Left ventricle myocardium superior (tissue), 1 donor: ENCODE measurements around the gene B4GALT5. TPM values are rescaled to one million over a fixed set of nuclear protein-coding genes. Genes with fewer than 3 reads are reported as not detected.
"Not testable (repeated sequence)": the region's sequence is repeated elsewhere in the genome, so short reads cannot be mapped to it uniquely, and the experiment has no call there.

Experiments
- ATAC-seq: fragments of 200-7000 bp; cut with Tn5 transposase; one replicate; pipeline ENCODE4 v1.9.1; 2020; ENCODE audit warnings: mild to moderate bottlenecking, moderate library complexity
- DNase-seq: peaks from one replicate; pipeline ENCODE4 v3.0.0-alpha.2; 2020
- intact Hi-C: fragments of 100-400 bp; cut with micrococcal nuclease; formaldehyde crosslinking; loops from one replicate; pipeline ENCODE4 v1.11.0; 2022
- total RNA-seq: library from RNA; stranded (reverse); fragmentation: NEBNext Ultra II Directional; extraction: Animal tissue kit (Norgen Biotek cat#: 25700); gene quantifications from one replicate; pipeline ENCODE4 v1.2.1, GENCODE V29; 2021
- donor health status: DM: no; HTN: yes; CAD: no; lungs with severe emphysema.

B4GALT5 gene
- total RNA-seq, 1 donor from 2014 or later = 37.2 TPM

DNA sequence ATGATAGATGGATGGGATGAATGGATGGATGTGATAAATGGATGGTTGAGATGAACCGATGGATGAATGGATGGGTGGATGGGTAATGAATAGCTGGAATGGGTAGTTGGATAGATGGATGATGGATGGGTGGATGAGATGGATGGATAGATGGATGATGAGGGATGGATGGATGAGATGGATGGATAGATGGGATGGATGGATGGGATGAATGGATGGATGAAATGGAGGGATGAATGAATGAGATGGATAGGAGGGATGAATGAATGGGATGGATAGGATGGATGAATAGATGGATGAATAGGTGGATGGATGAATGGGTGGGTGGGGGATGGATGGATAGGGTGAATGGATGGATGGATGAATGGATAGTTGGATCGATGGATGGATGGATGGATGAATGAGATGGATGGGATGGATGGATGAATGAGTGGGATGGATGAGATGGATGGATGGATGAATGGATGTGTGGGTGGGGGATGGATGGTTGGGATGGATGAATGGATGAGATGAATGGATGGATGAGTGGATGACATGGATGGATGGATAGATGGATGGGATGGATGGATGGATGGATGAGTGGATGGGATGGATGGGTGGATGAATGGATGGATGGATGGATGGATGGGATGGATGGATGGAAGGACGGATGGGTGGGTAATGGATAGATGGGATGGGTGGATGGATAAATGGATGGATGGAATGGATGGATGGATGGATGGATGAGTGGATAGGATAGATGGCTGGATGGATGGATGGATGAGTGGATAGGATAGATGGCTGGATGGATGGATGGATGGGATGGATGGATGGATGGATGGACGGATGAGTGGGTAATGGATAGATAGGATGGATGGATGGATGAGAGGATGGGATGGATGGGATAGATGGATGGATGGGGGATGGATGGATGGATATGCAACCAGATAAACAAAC lies 94.3 kb downstream of the B4GALT5 start:
- ATAC-seq (no peak), DNase-seq (no peak)
- intact Hi-C loops = loop anchor here (10.0 kb wide), 1 partner anchor 205 kb away; no protein-coding TSS in a partner anchor

DNA sequence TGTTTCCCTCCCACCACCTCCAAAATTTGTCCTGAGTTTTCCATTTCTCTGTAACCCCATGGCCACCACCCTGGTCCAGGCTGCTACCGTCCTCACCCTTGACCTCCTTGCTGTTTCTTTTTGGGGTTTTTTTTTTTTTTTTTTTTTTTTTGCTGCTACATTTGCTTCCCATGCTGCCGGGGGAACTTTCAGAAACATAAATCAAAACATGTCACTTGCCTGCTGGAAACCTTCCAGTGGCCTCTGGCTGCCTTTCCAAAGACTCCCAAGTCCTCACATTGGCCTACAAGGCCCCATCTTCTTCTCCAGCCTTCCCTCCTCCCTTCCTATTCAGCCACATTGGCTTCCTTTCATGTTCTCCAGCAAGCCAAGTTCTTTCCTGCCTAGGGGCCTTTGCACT lies 95.4 kb downstream of the B4GALT5 start:
- DNase-seq (no peak), ATAC-seq (no peak)
- intact Hi-C loops = loop anchor here (10.0 kb wide), 1 partner anchor 207 kb away; no protein-coding TSS in a partner anchor

DNA sequence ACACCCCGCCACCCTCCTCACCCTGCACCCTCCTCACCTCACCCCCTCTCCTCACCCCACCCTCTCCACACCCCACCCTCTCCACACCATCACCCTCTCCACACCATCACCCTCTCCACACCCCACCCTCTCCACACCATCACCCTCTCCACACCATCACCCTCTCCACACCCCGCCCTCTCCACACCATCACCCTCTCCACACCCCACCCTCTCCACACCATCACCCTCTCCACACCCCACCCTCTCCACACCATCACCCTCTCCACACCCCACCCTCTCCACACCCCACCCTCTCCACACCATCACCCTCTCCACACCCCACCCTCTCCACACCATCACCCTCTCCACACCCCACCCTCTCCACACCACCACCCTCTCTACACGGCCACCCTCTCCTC lies 96.3 kb downstream of the B4GALT5 start:
- ATAC-seq, DNase-seq: not testable (repeated sequence)
- intact Hi-C loops = loop anchor here (10.0 kb wide), 1 partner anchor 207 kb away; no protein-coding TSS in a partner anchor

DNA sequence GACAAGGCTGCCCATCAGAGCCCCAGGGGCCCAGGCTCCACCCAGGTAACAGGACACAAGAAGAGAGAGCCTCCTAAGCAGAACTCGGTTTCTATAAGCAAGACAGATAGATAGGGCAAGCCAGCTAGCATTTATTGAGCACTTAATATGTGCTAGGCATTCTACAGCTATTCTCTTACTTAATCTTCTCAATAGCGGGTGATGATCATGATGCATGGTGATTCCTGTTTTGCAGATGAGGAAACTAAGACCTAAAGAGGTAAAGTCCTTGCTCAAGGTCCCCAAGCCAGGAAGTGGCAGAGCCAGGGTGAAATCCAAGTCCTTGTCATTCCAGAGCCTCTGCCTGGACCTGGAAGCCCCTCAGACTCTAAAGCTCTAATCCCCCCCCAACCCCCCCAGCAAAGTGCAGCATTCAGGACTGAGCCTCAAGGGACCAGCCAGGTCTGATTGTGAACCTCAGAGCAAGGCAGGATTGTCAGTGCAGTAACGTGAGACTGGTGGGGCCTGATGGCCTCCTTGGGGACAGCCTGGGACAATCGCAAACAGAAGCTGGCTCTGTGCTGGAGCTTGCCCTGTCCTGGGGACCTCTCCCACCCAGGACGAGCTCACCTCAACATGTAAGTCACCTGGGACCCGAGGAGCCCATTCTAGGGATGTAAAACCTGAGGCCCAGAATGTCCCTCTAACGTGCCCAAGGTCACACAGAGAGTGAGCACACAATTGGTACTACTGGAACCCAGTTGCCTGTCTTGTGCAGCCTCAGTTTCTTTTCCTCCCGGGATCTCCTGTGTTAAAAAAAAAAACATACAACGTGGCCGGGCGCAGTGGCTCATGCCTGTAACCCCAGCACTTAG lies 97.3 kb downstream of the B4GALT5 start:
- no peak for ATAC-seq
- DNase-seq = no peak
- intact Hi-C loops = loop anchor here (10.0 kb wide), 1 partner anchor 208 kb away; no protein-coding TSS in a partner anchor

DNA sequence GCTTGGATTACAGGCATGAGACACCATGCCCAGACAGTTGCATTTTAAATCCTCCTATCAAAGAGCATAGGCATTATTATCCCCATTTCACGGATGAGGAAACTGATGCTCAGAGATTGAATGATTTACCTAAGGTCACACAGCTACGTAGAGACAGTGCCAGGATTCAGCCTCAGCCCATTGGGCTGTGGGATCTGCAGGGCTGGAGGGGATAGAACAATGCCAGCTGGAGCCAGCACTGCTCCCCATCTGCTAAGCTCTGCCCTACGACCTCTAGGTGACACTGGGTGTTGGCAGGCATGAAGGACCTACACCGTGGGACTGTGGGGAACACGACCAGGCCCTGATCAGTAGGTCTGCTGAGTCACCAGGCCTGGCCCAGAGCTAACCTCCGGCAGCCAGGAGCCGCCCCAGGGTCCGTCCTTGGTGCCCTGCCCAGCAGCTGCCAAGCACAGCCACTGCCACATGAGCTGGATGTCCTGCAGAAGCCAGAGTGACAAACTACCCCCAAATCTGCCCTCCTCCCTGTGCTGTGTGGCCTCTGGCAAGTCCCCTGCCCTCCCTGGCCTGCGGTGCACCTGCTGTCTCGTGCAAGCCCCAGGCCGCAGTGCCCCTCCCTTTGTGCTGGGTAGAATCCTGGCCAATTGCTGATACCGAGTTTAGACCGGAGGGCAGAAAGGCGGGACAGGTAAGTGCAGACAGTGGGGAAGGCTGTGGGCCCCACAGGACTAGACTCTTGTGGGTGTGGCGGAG lies 98.1 kb downstream of the B4GALT5 start:
- intact Hi-C loops = loop anchor here (10.0 kb wide), 1 partner anchor 209 kb away; no protein-coding TSS in a partner anchor
- ATAC-seq (peak; percentile 89), DNase-seq (peak; percentile 85)

DNA sequence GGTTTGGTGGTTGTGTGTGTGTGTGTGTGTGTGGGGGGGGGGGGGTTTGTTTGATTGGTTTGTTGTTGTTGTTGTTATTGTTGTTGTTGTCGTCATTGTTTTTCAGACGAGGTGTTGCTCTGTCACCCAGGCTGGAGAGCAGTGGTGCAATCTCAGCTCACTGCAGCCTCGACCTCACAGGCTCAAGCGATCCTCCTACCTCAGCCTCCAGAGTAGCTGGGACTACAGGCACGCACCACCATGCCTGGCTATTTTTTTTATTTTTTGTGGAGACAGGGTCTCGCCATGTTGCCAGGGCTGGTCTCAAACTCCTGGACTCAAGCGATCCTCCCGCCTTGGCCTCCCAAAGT lies 98.7 kb downstream of the B4GALT5 start:
- DNase-seq, ATAC-seq: not testable (repeated sequence)
- intact Hi-C loops = loop anchor here (10.0 kb wide), 1 partner anchor 210 kb away; no protein-coding TSS in a partner anchor

DNA sequence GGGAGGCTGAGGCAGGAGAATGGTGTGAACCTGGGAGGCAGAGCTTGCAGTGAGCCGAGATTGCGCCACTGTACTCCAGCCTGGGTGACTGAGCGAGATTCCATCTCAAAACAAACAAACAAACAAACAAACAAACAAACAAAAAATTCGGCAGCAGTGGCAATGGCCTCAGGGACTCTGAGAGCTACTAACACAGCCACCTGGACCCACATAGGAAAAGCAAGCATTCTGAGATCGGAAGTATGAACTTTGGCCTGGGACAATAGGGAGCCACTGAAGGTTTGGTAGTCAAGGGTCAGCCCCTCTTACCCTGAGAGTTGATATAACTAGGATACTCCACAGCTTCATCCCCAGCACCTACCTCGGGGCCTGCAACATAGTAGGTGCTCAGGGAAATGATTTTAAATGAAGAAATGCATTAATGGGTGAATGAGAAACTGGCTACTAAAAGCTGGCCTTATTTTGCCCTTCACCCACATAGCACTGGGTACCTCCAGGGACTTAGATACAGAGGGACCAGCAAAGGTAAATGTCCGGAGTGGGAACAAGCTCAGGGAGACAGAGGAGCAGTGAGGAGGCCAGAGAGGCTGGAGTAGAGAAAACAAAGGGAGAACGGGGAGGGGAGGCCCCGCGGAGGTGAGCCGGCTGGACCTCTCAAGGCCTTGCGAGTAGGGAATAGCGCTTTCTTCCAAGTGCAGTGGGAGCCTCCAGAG lies 99.2 kb downstream of the B4GALT5 start:
- no peak for DNase-seq
- intact Hi-C loops = loop anchor here (10.0 kb wide), 1 partner anchor 210 kb away; no protein-coding TSS in a partner anchor
- no peak for ATAC-seq

DNA sequence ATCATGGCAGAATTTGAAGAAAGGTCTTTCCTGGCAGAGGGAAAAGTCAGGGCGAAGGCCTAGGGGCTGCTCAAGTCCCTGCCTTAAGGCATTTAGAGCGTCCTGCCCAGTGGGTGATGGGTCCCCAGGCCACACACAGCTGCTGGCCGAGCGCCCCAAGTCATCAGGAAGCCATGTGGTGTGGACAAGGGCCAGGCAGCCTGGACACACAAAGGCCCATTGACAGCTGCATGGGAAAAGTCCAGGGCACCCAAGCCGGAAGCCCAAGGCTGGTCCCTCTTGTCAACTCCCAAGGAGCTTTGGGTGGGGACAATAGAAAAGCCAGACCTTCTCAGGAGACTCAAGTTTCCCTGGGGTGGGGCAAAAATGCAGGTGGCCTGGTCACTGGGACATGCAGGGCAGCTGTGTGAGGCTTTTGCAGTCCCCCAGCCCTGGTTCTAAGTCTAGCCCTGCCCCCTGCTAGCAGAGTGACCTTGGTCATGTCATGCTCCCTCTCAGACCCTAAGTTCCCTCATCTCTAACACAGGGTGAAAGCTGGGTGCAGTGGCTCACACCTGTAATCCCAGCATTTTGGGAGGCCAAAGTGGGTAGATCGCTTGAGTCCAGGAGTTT lies 101.4 kb downstream of the B4GALT5 start:
- ATAC-seq (peak; percentile 36), DNase-seq (peak; percentile 79)
- intact Hi-C loops = loop anchor here (10.0 kb wide), 1 partner anchor 213 kb away; no protein-coding TSS in a partner anchor

DNA sequence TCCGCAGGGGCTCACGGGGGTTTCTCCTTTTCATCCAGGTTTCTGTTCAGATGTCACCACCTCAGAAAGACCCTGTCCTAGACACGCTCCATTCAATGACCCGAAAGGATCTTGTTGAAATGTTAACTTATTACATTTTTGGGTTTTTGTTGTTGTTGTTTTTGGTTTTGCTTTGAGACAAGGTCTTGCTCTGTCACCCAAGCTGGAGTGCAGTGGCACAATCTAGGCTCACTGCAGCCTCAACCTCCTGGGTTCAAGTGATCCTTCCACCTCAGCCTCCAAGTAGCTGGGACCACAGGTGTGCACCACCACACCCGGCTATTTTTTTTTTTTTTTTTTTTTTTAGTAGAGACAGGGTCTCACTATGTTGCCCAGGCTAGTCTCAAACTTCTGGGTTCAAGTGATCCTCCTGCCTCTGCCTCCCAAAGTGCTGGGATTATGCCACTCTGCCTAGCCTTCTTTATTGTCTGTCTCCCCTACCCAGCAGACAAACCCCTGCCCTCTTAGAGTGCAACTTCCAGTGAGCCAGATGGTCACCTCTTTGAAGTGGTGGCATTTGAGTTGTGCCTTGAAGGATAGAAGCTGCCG lies 102.0 kb downstream of the B4GALT5 start:
- intact Hi-C loops = loop anchor here (10.0 kb wide), 1 partner anchor 213 kb away; no protein-coding TSS in a partner anchor
- not testable (repeated sequence) for DNase-seq, ATAC-seq

DNA sequence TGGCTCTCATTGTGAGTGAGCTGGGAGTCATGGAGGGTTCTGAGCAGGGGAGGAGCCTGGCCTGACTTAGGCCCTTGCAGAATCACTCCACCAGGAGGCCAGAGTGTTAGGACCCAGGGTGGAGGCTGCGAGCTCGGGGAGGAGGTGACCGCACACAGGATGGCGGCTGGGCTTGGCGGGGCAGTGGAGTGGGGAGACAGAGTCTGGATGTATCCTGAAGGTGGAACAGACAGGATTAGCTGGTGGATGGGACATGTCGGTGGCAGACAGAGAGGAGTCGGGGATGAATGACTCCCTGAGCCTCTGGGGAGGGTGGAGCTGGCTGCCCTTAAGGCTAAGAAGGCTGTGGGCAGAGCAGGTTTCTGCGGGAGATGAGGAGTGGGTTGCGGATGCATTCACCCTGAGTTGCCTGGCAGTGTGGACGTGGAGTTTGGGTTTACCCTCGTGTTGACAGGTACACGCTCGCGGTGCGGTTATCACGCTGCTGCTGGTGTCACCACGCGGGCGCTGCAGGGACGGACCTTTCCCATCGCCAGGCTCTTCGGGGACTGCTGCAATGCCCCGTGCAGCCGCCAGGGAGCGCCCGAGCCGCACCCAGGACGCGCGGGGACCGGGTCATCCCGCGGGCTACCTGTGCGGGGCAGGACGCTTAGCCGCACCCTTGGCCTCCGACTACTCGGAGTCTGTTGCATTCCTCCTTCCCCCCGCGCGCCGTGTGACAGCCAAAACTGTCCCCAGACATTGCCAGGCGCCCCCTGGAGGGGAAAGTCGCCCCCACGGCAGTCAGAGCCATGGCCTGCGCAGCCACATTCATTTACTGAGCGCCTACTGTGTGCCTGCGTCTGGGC lies 102.8 kb downstream of the B4GALT5 start:
- DNase-seq (peak; percentile 88), ATAC-seq (peak; percentile 68)
- intact Hi-C loops = loop anchor here (10.0 kb wide), 1 partner anchor 214 kb away; no protein-coding TSS in a partner anchor

DNA sequence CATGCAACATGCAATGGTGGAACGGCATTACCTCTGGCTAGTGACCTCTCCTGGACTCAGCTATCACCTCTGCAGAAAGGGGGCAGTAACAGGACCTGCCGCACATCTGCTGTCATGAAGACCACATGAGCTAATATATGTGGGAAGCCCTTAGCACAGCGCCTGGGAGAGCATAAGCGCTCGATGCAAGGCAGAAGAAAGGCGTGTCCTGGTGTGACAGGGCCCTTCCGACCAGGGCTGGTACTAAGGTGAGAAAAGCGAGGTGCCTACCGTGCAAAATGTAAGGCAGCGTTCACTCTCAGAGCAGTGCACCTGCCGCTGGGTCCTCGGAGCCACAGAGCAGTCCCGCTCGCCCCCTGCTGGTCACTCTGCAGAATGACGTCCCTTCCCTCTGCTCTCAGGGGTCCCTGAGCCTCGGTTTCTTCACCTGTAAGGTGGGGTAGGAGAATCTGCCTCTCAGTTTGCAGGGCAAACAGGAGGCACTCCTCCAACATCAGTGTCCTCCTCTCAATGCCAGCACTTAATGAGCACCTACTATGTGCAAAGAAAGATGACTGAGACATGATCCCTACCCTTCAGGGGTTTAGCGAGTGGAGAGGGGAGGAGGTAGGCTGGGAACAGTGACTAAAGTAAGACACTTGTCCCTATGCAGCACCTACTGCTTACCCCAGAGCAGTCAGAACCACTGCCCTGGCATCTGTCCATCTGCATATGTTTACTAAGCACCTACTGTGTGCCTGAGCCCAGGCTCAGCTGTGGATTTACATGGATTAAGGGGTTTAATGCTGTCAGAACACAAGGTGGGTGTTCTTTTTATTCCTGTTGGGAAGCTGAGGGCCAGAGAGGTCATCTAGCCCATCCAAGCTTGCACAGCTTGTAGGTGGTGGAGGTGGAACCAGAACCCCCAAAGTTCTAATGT lies 104.7 kb downstream of the B4GALT5 start:
- peak; percentile 60 for ATAC-seq

DNA sequence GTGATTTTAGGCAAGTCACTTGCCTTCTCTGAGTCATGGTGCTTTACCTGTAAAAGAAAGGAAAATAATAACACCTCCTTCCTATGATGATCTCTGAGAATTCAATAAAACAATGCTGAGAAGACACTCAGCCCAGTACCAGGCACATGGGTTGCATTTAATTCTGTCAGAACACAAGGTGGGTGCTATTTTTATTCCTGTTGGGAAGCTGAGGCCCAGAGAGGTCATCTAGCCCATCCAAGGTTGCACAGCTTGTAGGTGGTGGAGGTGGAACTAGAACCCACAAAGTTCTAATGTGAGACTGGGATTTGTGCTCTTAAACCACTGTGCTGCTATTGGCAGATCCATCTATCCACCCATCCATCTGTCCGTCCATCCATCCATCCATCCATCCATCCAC lies 106.1 kb downstream of the B4GALT5 start:
- intact Hi-C loops = loop anchor here (5.0 kb wide), 1 partner anchor 60 kb away; no protein-coding TSS in a partner anchor
- DNase-seq = no peak

More for the DNA sequence above, 104.7 kb downstream of the B4GALT5 start:
- DNase-seq = peak; percentile 78
- intact Hi-C loops = loop anchor here (5.0 kb wide), 1 partner anchor 62 kb away; no protein-coding TSS in a partner anchor

DNA sequence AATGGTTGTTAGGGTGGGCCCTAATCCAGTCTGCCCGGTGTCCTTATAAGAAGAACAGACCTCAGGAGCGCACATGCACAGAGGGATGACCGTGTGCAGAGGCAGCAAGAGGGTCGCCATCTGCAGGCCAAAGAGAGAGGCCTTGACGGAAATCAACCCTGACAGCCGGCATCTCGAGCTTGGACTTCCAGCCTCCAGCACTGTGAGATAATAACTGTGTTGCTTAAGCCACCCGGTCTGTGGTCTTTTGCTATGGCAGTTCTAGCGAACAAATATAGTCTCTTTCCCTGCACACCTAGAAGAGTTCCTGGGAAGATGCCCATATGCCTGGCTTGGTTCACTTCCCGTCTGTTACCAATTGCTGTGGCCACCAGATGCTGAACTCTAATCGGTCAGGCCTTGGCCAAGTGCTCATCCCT lies 110.5 kb downstream of the B4GALT5 start:
- ATAC-seq = peak; percentile 75
- no peak for DNase-seq
- intact Hi-C loops = no loop called here

More for the DNA sequence above, 106.1 kb downstream of the B4GALT5 start:
- ATAC-seq = no peak

DNA sequence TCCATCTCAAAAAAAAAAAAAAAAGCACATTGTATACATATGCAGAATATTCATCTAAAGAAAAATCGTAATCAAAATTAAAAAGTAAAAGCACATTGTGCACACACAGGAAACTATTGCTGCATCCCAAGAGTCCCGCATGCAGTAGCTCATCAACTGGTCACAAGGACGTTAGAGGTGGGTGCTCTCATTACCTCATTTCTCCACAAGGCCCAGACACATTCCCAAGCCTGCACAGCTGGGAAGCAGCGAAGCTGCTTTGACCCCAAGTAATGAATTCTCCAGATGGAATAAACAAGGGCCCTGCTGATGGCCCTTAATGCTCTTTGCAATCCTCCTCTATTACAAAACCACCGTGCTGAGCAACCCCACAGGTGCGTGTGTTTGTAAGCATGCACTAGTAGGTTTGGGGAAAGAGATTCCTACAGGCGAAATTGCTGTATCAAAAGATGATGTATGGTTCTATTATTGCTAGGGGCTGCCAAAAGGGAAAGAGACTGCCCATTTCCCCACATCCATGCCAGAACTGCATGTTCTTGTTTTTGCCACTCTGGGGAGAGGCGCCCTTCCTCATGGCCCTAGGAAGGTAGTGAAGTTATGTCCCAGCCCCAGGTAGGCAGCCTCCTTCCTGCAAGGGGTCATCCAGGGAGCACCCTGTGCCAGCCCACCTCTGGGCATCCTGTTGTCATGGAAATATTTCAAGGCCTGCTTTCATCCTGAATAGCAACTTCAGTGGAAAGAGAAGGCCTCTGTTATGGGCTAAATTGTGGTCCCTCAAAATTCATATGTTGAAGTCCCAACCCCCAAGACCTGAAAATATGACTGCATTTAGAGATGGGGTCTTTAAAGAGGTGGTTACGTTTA lies 111.1 kb downstream of the B4GALT5 start:
- intact Hi-C loops = no loop called here
- DNase-seq (no peak), ATAC-seq (peak; percentile 66)
